Measurements from ENCODE around the gene TEX30.

TEX30 gene

DNA sequence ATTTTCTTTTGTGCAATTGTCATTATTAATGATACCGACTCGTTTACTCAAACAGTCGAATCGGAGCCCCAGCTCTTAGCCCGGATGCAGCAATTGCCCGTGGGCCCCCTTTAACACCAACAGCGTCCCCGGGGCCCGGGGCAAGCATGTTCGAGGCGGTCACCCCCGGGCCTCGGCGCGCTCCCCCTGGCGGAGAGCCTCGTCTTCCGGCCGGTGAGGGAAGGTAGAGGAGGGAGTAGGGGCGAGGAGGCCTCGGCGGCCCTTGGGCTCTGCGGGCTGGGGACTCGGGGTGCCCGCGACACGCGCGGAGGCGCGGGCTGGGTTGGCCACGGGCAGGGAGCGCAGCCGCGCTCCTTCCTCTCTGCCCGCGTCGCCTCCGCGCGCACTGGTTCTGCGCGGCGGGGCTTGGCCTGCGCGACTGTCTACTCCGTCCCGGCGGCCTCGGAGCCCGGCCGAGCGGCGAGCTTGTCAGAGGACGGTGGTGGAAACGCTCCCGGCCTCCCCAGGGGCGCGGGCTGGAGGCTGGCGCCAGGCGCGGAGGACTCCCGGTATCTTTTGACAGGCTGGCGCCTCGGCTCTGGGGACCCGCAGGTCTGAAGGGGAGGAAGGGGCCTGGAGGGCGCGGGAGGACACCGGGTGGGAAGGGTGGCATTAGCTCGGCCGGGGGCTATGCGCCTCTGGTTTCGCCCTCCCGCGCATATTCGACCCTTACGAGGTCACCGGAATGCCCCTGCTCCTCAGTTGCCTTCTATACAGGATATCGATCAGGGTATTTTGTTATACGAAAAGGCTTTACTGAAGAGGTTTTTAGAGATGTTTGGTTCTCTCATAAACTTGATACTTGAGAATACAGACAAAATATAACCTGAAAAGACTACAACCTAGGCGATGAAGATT is 26.8 kb upstream of the TEX30 start:
- TF ChIP-seq ISL1 (CRISPR knock-in tag; IDR thresholded peaks at IDR 0.05) (no peak), RARB (CRISPR knock-in tag; IDR thresholded peaks at IDR 0.05) (no peak), SNAI2 (CRISPR knock-in tag; IDR thresholded peaks at IDR 0.05) (no peak), ZNF565 (CRISPR knock-in tag; conservative IDR thresholded peaks at IDR 0.05; ENCODE audit: low read depth) (no peak), TOX (CRISPR knock-in tag; IDR thresholded peaks at IDR 0.05; ENCODE audit: borderline replicate concordance) (no peak), ARNTL (CRISPR knock-in tag; IDR thresholded peaks at IDR 0.05; ENCODE audit: borderline replicate concordance, low read depth) (no peak), ZFP30 (CRISPR knock-in tag; IDR thresholded peaks at IDR 0.05) (no peak), ZFP3 (CRISPR knock-in tag; IDR thresholded peaks at IDR 0.05) (no peak)
- TF ChIP-seq, protein P1, sequence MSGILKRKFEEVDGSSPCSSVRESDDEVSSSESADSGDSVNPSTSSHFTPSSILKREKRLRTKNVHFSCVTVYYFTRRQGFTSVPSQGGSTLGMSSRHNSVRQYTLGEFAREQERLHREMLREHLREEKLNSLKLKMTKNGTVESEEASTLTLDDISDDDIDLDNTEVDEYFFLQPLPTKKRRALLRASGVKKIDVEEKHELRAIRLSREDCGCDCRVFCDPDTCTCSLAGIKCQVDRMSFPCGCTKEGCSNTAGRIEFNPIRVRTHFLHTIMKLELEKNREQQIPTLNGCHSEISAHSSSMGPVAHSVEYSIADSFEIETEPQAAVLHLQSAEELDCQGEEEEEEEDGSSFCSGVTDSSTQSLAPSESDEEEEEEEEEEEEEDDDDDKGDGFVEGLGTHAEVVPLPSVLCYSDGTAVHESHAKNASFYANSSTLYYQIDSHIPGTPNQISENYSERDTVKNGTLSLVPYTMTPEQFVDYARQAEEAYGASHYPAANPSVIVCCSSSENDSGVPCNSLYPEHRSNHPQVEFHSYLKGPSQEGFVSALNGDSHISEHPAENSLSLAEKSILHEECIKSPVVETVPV (CRISPR knock-in tag; IDR thresholded peaks at IDR 0.05): no peak
- TF ChIP-seq, protein P2, sequence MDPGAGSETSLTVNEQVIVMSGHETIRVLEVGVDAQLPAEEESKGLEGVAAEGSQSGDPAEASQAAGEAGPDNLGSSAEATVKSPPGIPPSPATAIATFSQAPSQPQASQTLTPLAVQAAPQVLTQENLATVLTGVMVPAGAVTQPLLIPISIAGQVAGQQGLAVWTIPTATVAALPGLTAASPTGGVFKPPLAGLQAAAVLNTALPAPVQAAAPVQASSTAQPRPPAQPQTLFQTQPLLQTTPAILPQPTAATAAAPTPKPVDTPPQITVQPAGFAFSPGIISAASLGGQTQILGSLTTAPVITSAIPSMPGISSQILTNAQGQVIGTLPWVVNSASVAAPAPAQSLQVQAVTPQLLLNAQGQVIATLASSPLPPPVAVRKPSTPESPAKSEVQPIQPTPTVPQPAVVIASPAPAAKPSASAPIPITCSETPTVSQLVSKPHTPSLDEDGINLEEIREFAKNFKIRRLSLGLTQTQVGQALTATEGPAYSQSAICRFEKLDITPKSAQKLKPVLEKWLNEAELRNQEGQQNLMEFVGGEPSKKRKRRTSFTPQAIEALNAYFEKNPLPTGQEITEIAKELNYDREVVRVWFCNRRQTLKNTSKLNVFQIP (CRISPR knock-in tag; IDR thresholded peaks at IDR 0.05; ENCODE audit: borderline replicate concordance, low read depth): no peak
- TF ChIP-seq, protein P3, sequence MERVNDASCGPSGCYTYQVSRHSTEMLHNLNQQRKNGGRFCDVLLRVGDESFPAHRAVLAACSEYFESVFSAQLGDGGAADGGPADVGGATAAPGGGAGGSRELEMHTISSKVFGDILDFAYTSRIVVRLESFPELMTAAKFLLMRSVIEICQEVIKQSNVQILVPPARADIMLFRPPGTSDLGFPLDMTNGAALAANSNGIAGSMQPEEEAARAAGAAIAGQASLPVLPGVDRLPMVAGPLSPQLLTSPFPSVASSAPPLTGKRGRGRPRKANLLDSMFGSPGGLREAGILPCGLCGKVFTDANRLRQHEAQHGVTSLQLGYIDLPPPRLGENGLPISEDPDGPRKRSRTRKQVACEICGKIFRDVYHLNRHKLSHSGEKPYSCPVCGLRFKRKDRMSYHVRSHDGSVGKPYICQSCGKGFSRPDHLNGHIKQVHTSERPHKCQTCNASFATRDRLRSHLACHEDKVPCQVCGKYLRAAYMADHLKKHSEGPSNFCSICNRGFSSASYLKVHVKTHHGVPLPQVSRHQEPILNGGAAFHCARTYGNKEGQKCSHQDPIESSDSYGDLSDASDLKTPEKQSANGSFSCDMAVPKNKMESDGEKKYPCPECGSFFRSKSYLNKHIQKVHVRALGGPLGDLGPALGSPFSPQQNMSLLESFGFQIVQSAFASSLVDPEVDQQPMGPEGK (CRISPR knock-in tag; IDR thresholded peaks at IDR 0.05; ENCODE audit: borderline replicate concordance): no peak
- peak; percentile 85 for ATAC-seq

DNA sequence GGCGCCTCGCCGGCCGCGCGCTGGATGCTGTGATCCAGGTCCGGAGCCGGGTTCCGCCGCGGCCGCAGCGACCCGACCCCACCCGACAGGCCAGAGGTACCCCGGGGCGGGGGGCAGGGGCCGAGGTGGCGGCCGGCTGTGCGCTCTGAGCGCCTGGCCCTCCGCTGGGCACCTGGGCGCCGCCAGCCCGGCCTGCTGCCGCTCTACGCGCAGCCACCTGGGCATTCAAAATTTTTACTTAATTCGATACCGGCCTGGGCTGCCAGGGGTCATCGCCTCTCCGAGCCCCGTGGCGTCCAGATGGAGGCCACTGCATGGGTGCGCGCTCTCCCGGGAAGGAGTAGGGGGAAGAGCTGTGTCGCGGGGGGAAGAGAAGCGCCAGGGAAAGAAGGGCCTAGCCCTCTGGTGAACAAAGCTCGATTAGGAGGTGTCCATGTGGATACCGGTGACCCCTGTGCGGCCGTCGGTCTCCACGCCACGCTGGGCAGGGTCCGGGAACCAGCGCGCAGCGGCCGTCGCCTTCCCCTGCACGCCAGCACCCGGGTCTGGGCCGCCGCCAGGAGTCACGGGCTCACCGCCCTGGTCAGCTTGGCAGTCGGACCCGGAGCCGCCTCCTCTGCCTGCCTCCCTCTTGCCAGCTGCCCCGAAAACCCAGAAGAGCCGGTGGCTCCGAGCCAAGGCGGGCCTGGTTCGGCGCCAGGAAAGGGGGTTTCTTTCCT is 26.0 kb upstream of the TEX30 start:
- TF ChIP-seq, protein P2 (CRISPR knock-in tag; IDR thresholded peaks at IDR 0.05; ENCODE audit: borderline replicate concordance, low read depth): no peak
- TF ChIP-seq TOX (CRISPR knock-in tag; IDR thresholded peaks at IDR 0.05; ENCODE audit: borderline replicate concordance): no peak
- TF ChIP-seq ZNF8 (CRISPR knock-in tag; IDR thresholded peaks at IDR 0.05): no peak
- no peak for TF ChIP-seq ZFP3 (CRISPR knock-in tag; IDR thresholded peaks at IDR 0.05)
- TF ChIP-seq, protein P4, sequence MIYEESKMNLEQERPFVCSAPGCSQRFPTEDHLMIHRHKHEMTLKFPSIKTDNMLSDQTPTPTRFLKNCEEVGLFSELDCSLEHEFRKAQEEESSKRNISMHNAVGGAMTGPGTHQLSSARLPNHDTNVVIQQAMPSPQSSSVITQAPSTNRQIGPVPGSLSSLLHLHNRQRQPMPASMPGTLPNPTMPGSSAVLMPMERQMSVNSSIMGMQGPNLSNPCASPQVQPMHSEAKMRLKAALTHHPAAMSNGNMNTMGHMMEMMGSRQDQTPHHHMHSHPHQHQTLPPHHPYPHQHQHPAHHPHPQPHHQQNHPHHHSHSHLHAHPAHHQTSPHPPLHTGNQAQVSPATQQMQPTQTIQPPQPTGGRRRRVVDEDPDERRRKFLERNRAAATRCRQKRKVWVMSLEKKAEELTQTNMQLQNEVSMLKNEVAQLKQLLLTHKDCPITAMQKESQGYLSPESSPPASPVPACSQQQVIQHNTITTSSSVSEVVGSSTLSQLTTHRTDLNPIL (CRISPR knock-in tag; IDR thresholded peaks at IDR 0.05; ENCODE audit: low read depth): no peak
- TF ChIP-seq PPARA (CRISPR knock-in tag; IDR thresholded peaks at IDR 0.05; ENCODE audit: borderline replicate concordance): no peak
- TF ChIP-seq CSDC2 (CRISPR knock-in tag; IDR thresholded peaks at IDR 0.05): no peak
- no peak for TF ChIP-seq BACH2 (CRISPR knock-in tag; IDR thresholded peaks at IDR 0.05; ENCODE audit: borderline replicate concordance)
- TF ChIP-seq ESRRG (CRISPR knock-in tag; IDR thresholded peaks at IDR 0.05): no peak
- no peak for TF ChIP-seq SNAI2 (CRISPR knock-in tag; IDR thresholded peaks at IDR 0.05)
- no peak for TF ChIP-seq ISL1 (CRISPR knock-in tag; IDR thresholded peaks at IDR 0.05)
- no peak for TF ChIP-seq ARNTL (CRISPR knock-in tag; IDR thresholded peaks at IDR 0.05; ENCODE audit: borderline replicate concordance, low read depth)
- TF ChIP-seq, protein P3 (CRISPR knock-in tag; IDR thresholded peaks at IDR 0.05; ENCODE audit: borderline replicate concordance): no peak
- no peak for TF ChIP-seq ZC3H10 (CRISPR knock-in tag; IDR thresholded peaks at IDR 0.05)
- no peak for TF ChIP-seq RARB (CRISPR knock-in tag; IDR thresholded peaks at IDR 0.05)
- no peak; the same call in 1 of the 2 replicates for TF ChIP-seq TCF4 (CRISPR knock-in tag; IDR thresholded peaks at IDR 0.05; ENCODE audit: borderline replicate concordance)
- no peak for TF ChIP-seq OSR1 (CRISPR knock-in tag; IDR thresholded peaks at IDR 0.05)
- TF ChIP-seq, protein P5, sequence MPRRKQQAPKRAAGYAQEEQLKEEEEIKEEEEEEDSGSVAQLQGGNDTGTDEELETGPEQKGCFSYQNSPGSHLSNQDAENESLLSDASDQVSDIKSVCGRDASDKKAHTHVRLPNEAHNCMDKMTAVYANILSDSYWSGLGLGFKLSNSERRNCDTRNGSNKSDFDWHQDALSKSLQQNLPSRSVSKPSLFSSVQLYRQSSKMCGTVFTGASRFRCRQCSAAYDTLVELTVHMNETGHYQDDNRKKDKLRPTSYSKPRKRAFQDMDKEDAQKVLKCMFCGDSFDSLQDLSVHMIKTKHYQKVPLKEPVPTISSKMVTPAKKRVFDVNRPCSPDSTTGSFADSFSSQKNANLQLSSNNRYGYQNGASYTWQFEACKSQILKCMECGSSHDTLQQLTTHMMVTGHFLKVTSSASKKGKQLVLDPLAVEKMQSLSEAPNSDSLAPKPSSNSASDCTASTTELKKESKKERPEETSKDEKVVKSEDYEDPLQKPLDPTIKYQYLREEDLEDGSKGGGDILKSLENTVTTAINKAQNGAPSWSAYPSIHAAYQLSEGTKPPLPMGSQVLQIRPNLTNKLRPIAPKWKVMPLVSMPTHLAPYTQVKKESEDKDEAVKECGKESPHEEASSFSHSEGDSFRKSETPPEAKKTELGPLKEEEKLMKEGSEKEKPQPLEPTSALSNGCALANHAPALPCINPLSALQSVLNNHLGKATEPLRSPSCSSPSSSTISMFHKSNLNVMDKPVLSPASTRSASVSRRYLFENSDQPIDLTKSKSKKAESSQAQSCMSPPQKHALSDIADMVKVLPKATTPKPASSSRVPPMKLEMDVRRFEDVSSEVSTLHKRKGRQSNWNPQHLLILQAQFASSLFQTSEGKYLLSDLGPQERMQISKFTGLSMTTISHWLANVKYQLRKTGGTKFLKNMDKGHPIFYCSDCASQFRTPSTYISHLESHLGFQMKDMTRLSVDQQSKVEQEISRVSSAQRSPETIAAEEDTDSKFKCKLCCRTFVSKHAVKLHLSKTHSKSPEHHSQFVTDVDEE (CRISPR knock-in tag; IDR thresholded peaks at IDR 0.05): no peak
- no peak for TF ChIP-seq GLIS3 (CRISPR knock-in tag; IDR thresholded peaks at IDR 0.05)
- peak; percentile 31 for ATAC-seq
